ENCODE data around the gene RNU6-9.

Gene RNU6-9

DNA sequence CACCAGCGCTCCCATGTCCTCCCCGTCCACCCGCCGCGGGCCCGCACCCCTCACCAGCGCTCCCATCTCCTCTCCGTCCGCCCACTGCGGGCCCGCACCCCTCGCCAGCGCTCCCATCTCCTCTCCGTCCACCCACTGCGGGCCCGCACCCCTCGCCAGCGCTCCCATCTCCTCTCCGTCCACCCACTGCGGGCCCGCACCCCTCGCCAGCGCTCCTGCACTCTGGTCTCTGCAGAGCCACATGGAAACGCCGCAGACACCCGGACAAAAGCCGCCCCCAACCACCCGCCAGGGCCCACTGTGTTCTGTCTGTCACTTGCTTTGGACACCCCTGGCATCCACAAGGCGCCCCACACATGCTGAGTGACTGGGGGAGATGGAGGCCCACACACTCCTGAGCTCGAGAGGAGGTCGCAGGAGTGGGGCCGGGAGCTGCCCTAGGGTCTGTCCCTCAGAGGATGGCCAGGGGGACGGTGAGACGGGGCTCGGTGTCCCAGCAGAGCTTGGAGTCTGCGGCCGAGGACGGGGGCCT, 26.4 kb upstream of the RNU6-9 start:
- Histone ChIP-seq H3K27ac (ENCODE audit: low read length) (no peak overlapping the region), H3K9ac (ENCODE audit: low read length) (no peak overlapping the region), H3K36me3 (ENCODE audit: control insufficient read depth, low read depth, low read length) (peaks cover 7% of the 10 kb centered on the region), H3K4me1 (ENCODE audit: control insufficient read depth, low read depth, low read length) (peaks cover 5% of the 10 kb centered on the region), H3K27me3 (ENCODE audit: control insufficient read depth, insufficient read depth, low read length) (peaks cover 9% of the 10 kb centered on the region), H3K4me3 (ENCODE audit: low read length) (no peak overlapping the region), H3K9me3 (ENCODE audit: control insufficient read depth, low read depth, low read length) (no peaks in the 10 kb centered on the region)

DNA sequence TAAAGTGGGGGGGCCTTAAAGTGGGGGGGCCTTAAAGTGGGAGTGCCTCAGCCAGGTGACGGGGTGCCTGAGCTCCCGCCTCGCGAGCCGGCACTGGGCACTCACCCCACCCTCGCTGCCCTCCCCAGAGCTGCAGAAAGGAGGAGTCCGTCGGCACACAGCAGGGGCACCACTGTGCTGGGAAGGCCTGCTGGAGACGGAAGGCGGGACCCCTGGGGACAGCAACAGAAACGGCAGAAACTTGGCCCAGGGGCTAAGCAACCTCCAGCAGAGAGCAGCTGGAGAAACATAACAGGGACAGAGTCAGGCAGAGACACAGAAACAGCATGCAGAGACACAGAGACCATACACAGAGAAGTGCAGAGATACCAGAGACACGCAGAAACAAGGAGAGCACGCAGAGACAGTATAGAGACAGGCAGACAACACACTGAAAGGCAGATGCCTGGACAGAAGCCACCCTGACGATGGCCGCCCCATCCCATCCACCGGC, 25.9 kb upstream of the RNU6-9 start:
- no peaks in the 10 kb centered on the region for H3K9me3 ChIP-seq (ENCODE audit: control insufficient read depth, low read depth, low read length)
- peaks cover 9% of the 10 kb centered on the region for H3K27me3 ChIP-seq (ENCODE audit: control insufficient read depth, insufficient read depth, low read length)
- H3K36me3 ChIP-seq (ENCODE audit: control insufficient read depth, low read depth, low read length): peaks cover 7% of the 10 kb centered on the region
- H3K4me1 ChIP-seq (ENCODE audit: control insufficient read depth, low read depth, low read length): peaks cover 5% of the 10 kb centered on the region
- no peak overlapping the region for H3K4me3 ChIP-seq (ENCODE audit: low read length)
- no peak overlapping the region for H3K9ac ChIP-seq (ENCODE audit: low read length)
- no peak overlapping the region for H3K27ac ChIP-seq (ENCODE audit: low read length)

- Histone ChIP-seq H3K4me1 (ENCODE audit: control insufficient read depth, low read depth, low read length) (peaks cover 5% of the 10 kb centered on the region), H3K4me3 (ENCODE audit: low read length) (no peak overlapping the region), H3K9ac (ENCODE audit: low read length) (no peak overlapping the region), H3K9me3 (ENCODE audit: control insufficient read depth, low read depth, low read length) (no peaks in the 10 kb centered on the region), H3K27ac (ENCODE audit: low read length) (no peak overlapping the region), H3K36me3 (ENCODE audit: control insufficient read depth, low read depth, low read length) (peaks cover 7% of the 10 kb centered on the region), H3K27me3 (ENCODE audit: control insufficient read depth, insufficient read depth, low read length) (peaks cover 5% of the 10 kb centered on the region)
Observed at GRCh38 chr19:867855-868457, 25.3 kb upstream of the RNU6-9 start.

GRCh38 chr19:868458-869244, 24.6 kb upstream of the RNU6-9 start:
- Histone ChIP-seq H3K4me1 (ENCODE audit: control insufficient read depth, low read depth, low read length) (peaks cover 5% of the 10 kb centered on the region), H3K9me3 (ENCODE audit: control insufficient read depth, low read depth, low read length) (no peaks in the 10 kb centered on the region), H3K27ac (ENCODE audit: low read length) (no peak overlapping the region), H3K36me3 (ENCODE audit: control insufficient read depth, low read depth, low read length) (peaks cover 7% of the 10 kb centered on the region), H3K9ac (ENCODE audit: low read length) (no peak overlapping the region), H3K27me3 (ENCODE audit: control insufficient read depth, insufficient read depth, low read length) (no peaks in the 10 kb centered on the region), H3K4me3 (ENCODE audit: low read length) (no peak overlapping the region)

- H3K9me3 ChIP-seq (ENCODE audit: control insufficient read depth, low read depth, low read length): no peaks in the 10 kb centered on the region
- H3K36me3 ChIP-seq (ENCODE audit: control insufficient read depth, low read depth, low read length): peaks cover 7% of the 10 kb centered on the region
- H3K4me3 ChIP-seq (ENCODE audit: low read length): no peak overlapping the region
- H3K4me1 ChIP-seq (ENCODE audit: control insufficient read depth, low read depth, low read length): peaks cover 5% of the 10 kb centered on the region
- no peak overlapping the region for H3K27ac ChIP-seq (ENCODE audit: low read length)
- H3K9ac ChIP-seq (ENCODE audit: low read length): no peak overlapping the region
- no peaks in the 10 kb centered on the region for H3K27me3 ChIP-seq (ENCODE audit: control insufficient read depth, insufficient read depth, low read length)
Observed at GRCh38 chr19:869245-870177, 23.8 kb upstream of the RNU6-9 start.

DNA sequence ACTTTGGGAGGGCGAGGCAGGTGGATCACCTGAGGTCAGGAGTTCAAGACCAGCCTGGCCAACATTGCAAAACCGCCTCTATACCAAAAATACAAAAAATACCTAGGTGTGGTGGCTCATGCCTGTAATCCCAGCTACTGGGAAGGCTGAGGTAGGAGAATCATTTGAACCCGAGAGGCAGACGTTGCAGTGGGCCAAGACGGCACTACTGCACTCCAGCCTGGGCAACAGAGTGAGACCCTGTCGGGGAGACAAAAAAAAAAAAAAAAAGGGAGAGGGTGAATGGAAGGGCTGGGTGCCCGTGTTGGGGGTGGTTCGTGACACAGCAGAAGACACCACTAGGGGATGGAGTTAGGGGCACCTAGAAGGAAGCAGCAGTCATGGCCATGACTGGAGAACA, 23.0 kb upstream of the RNU6-9 start:
- H3K27ac ChIP-seq (ENCODE audit: low read length): no peak overlapping the region
- H3K27me3 ChIP-seq (ENCODE audit: control insufficient read depth, insufficient read depth, low read length): no peaks in the 10 kb centered on the region
- no peak overlapping the region for H3K4me3 ChIP-seq (ENCODE audit: low read length)
- H3K4me1 ChIP-seq (ENCODE audit: control insufficient read depth, low read depth, low read length): peaks cover 5% of the 10 kb centered on the region
- no peaks in the 10 kb centered on the region for H3K9me3 ChIP-seq (ENCODE audit: control insufficient read depth, low read depth, low read length)
- H3K9ac ChIP-seq (ENCODE audit: low read length): no peak overlapping the region
- H3K36me3 ChIP-seq (ENCODE audit: control insufficient read depth, low read depth, low read length): peaks cover 7% of the 10 kb centered on the region

GRCh38 chr19:870963-871401, 22.3 kb upstream of the RNU6-9 start:
- peaks cover 10% of the 10 kb centered on the region for H3K36me3 ChIP-seq (ENCODE audit: control insufficient read depth, low read depth, low read length)
- H3K4me3 ChIP-seq (ENCODE audit: low read length): no peak overlapping the region
- no peak overlapping the region for H3K27ac ChIP-seq (ENCODE audit: low read length)
- H3K27me3 ChIP-seq (ENCODE audit: control insufficient read depth, insufficient read depth, low read length): no peaks in the 10 kb centered on the region
- H3K9ac ChIP-seq (ENCODE audit: low read length): no peak overlapping the region
- no peaks in the 10 kb centered on the region for H3K9me3 ChIP-seq (ENCODE audit: control insufficient read depth, low read depth, low read length)
- H3K4me1 ChIP-seq (ENCODE audit: control insufficient read depth, low read depth, low read length): peaks cover 5% of the 10 kb centered on the region

- Histone ChIP-seq H3K4me3 (ENCODE audit: low read length) (no peak overlapping the region), H3K4me1 (ENCODE audit: control insufficient read depth, low read depth, low read length) (peaks cover 5% of the 10 kb centered on the region), H3K27ac (ENCODE audit: low read length) (no peak overlapping the region), H3K9me3 (ENCODE audit: control insufficient read depth, low read depth, low read length) (no peaks in the 10 kb centered on the region), H3K36me3 (ENCODE audit: control insufficient read depth, low read depth, low read length) (peaks cover 14% of the 10 kb centered on the region), H3K9ac (ENCODE audit: low read length) (no peak overlapping the region), H3K27me3 (ENCODE audit: control insufficient read depth, insufficient read depth, low read length) (no peaks in the 10 kb centered on the region)
Observed at GRCh38 chr19:871446-872265, 21.6 kb upstream of the RNU6-9 start.

DNA sequence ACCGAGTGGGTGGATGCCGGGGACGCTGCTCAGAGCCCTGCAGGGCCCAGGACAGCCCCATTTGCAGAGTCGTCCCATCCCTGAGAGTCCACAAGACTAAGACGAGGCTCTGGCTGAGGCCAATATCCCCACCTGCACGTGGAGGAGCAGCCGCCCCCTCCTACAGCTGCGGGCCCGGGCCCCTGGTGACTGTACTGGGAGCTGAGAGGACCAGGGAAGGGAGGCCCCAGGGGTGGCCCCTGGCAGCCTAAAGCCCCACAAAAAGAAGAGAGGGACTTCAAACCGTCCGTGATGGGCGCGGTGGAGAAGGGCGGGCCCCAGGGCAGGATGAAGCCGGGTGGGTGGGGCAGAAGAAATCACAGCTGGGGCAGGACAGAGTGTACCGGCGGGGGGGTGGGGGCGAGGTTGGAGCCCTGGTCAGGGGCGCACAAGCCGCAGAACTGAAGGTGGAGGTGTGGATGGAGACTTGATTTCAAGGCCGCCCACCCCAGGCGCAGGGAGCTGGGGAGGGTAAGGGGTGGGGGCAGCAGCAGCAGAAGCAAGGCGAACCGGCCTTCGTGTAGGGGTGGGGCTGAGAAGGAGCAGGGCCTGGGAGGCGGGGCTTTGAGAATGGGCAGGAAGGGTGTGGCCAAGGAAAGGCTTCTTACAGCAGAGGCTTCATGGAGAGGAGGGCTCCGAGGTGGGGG, 20.9 kb upstream of the RNU6-9 start:
- Histone ChIP-seq H3K4me3 (ENCODE audit: low read length) (no peak overlapping the region), H3K27me3 (ENCODE audit: control insufficient read depth, insufficient read depth, low read length) (no peaks in the 10 kb centered on the region), H3K4me1 (ENCODE audit: control insufficient read depth, low read depth, low read length) (peaks cover 4% of the 10 kb centered on the region), H3K9ac (ENCODE audit: low read length) (no peak overlapping the region), H3K9me3 (ENCODE audit: control insufficient read depth, low read depth, low read length) (no peaks in the 10 kb centered on the region), H3K27ac (ENCODE audit: low read length) (no peak overlapping the region), H3K36me3 (ENCODE audit: control insufficient read depth, low read depth, low read length) (peaks cover 14% of the 10 kb centered on the region)

- Histone ChIP-seq H3K36me3 (ENCODE audit: control insufficient read depth, low read depth, low read length) (peaks cover 14% of the 10 kb centered on the region), H3K4me1 (ENCODE audit: control insufficient read depth, low read depth, low read length) (no peaks in the 10 kb centered on the region), H3K4me3 (ENCODE audit: low read length) (no peak overlapping the region), H3K27ac (ENCODE audit: low read length) (no peak overlapping the region), H3K9me3 (ENCODE audit: control insufficient read depth, low read depth, low read length) (no peaks in the 10 kb centered on the region), H3K27me3 (ENCODE audit: control insufficient read depth, insufficient read depth, low read length) (no peaks in the 10 kb centered on the region), H3K9ac (ENCODE audit: low read length) (no peak overlapping the region)
Observed at GRCh38 chr19:873084-873483, 20.2 kb upstream of the RNU6-9 start.

All from iPS-18a (cell line).